ENCODE data around the gene ENOSF1. TPM values are rescaled to one million over a fixed set of nuclear protein-coding genes. Genes with fewer than 3 reads are reported as not detected.

ENOSF1 gene
- total RNA-seq, 3 donors from 2014 or later (not counting 1 experiment from before 2014, with no cell fraction given): 36.3 to 51.5 (median 39.8) TPM

DNA sequence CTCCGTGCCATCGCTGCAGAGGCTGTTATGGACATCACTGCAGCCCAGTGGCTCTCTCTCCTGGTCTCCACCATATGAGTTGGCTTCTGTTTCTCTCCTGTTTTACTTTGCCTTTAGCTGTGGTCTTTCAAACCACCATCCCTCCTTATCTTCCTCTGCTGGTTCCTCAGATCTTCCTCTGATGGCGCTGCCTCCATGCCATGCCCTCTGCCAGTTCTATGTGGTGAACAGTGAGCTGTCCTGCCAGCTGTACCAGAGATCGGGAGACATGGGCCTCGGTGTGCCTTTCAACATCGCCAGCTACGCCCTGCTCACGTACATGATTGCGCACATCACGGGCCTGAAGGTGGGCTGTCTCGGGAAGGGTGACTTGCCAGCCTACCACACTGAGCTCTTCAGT lies 41.9 kb downstream of the ENOSF1 start:
- no peaks in the 10 kb centered on the region for H3K9me3 ChIP-seq (ENCODE audit: control insufficient read depth, insufficient read depth, low read length)
- H3K9me3 Mint-ChIP-seq: peaks cover 4 to 5% of the 10 kb centered on the region in 2 donors
- ATAC-seq (no peak), DNase-seq (no peak)
- H3K27ac Mint-ChIP-seq: peak overlapping the region; percentile 19 to 66
- H3K4me3 ChIP-seq (ENCODE audit: low read length): no peak overlapping the region
- intact Hi-C loops (cut with micrococcal nuclease): no loop called here
- no peaks in the 10 kb centered on the region for H3K27me3 ChIP-seq (ENCODE audit: control insufficient read depth, insufficient read depth, low read length)
- no peak overlapping the region for H3K4me3 Mint-ChIP-seq
- H3K36me3 Mint-ChIP-seq: peaks cover 13% of the 10 kb centered on the region
- H3K36me3 ChIP-seq (ENCODE audit: control insufficient read depth, insufficient read depth, low read length): peaks cover 24% of the 10 kb centered on the region
- H3K27me3 Mint-ChIP-seq (ENCODE audit: low read depth in 2 of 2): no peaks in the 10 kb centered on the region
- TF ChIP-seq, protein P1, sequence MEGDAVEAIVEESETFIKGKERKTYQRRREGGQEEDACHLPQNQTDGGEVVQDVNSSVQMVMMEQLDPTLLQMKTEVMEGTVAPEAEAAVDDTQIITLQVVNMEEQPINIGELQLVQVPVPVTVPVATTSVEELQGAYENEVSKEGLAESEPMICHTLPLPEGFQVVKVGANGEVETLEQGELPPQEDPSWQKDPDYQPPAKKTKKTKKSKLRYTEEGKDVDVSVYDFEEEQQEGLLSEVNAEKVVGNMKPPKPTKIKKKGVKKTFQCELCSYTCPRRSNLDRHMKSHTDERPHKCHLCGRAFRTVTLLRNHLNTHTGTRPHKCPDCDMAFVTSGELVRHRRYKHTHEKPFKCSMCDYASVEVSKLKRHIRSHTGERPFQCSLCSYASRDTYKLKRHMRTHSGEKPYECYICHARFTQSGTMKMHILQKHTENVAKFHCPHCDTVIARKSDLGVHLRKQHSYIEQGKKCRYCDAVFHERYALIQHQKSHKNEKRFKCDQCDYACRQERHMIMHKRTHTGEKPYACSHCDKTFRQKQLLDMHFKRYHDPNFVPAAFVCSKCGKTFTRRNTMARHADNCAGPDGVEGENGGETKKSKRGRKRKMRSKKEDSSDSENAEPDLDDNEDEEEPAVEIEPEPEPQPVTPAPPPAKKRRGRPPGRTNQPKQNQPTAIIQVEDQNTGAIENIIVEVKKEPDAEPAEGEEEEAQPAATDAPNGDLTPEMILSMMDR (IDR thresholded peaks at IDR 0.05): no peak
- H3K4me1 ChIP-seq (ENCODE audit: control insufficient read depth, insufficient read depth, low read length): no peaks in the 10 kb centered on the region
- H3K4me1 Mint-ChIP-seq: no peaks in the 10 kb centered on the region
- no peak overlapping the region for H3K27ac ChIP-seq (ENCODE audit: low read length)
- WGBS (ENCODE audit: insufficient coverage): 92% methylated on average over 11 of the region's 11 CpGs

DNA sequence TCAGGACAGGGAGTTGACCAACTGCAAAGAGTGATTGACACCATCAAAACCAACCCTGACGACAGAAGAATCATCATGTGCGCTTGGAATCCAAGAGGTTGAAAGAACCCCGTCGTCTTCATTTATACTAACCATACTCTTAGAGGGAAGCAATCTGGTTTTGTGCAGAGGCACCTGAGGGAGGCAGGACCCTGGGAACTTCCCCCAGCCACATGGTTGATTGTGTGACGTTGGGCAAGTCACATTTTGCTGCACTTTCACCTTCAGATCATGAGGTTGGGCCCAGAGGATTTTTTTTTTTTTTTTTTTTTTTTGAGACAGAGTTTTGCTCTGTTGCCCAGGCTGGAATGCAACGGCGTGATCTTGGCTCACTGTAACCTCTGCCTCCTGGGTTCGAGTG lies 43.4 kb downstream of the ENOSF1 start:
- H3K9me3 Mint-ChIP-seq: peaks cover 4 to 5% of the 10 kb centered on the region in 2 donors
- peaks cover 21% of the 10 kb centered on the region for H3K36me3 ChIP-seq (ENCODE audit: control insufficient read depth, insufficient read depth, low read length)
- intact Hi-C loops (cut with micrococcal nuclease): no loop called here
- H3K4me3 Mint-ChIP-seq: no peak overlapping the region
- 90% methylated on average over 8 of the region's 8 CpGs for WGBS (ENCODE audit: insufficient coverage)
- no peaks in the 10 kb centered on the region for H3K4me1 Mint-ChIP-seq
- ATAC-seq (no peak), DNase-seq (no peak)
- H3K4me1 ChIP-seq (ENCODE audit: control insufficient read depth, insufficient read depth, low read length): no peaks in the 10 kb centered on the region
- H3K4me3 ChIP-seq (ENCODE audit: low read length): no peak overlapping the region
- H3K27ac Mint-ChIP-seq: no peak overlapping the region
- no peaks in the 10 kb centered on the region for H3K27me3 Mint-ChIP-seq (ENCODE audit: low read depth in 2 of 2)
- no peak overlapping the region for H3K27ac ChIP-seq (ENCODE audit: low read length)
- TF ChIP-seq, protein P1 (IDR thresholded peaks at IDR 0.05): no peak
- no peaks in the 10 kb centered on the region for H3K27me3 ChIP-seq (ENCODE audit: control insufficient read depth, insufficient read depth, low read length)
- no peaks in the 10 kb centered on the region for H3K9me3 ChIP-seq (ENCODE audit: control insufficient read depth, insufficient read depth, low read length)
- peaks cover 13% of the 10 kb centered on the region for H3K36me3 Mint-ChIP-seq

DNA sequence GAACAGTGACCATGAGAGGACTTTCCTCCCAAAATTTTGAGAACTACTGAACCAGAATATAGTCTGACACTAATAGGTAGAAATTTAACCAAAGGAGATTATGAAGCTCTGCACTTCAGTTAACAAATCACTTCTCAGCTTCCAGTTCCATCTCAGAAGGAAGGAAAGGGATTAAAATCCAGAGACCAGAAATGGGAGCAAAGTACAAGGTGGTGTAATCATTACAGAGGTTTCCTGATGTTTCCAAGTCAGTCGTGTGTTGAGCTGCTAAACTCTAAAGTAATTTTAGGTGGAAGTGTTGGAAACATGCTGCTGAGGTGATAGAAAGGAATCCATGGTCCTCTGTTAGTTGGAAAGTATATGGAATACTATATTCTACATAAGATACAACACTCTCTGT lies 44.2 kb downstream of the ENOSF1 start:
- H3K9me3 Mint-ChIP-seq: peaks cover 4 to 5% of the 10 kb centered on the region in 2 donors
- intact Hi-C loops (cut with micrococcal nuclease): no loop called here
- H3K4me1 Mint-ChIP-seq: no peaks in the 10 kb centered on the region
- H3K4me3 Mint-ChIP-seq: no peak overlapping the region
- Histone ChIP-seq H3K36me3 (ENCODE audit: control insufficient read depth, insufficient read depth, low read length) (peaks cover 16% of the 10 kb centered on the region), H3K27ac (ENCODE audit: low read length) (no peak overlapping the region), H3K9me3 (ENCODE audit: control insufficient read depth, insufficient read depth, low read length) (no peaks in the 10 kb centered on the region), H3K27me3 (ENCODE audit: control insufficient read depth, insufficient read depth, low read length) (no peaks in the 10 kb centered on the region), H3K4me1 (ENCODE audit: control insufficient read depth, insufficient read depth, low read length) (no peaks in the 10 kb centered on the region), H3K4me3 (ENCODE audit: low read length) (no peak overlapping the region)
- DNase-seq: no peak
- H3K27ac Mint-ChIP-seq: peak overlapping the region; percentile 16 to 56
- peaks cover 13% of the 10 kb centered on the region for H3K36me3 Mint-ChIP-seq
- TF ChIP-seq, protein P1 (IDR thresholded peaks at IDR 0.05): no peak
- H3K27me3 Mint-ChIP-seq (ENCODE audit: low read depth in 2 of 2): no peaks in the 10 kb centered on the region
- no peak for ATAC-seq
- WGBS (ENCODE audit: insufficient coverage): 88% methylated on average over 1 of the region's 1 CpG

DNA sequence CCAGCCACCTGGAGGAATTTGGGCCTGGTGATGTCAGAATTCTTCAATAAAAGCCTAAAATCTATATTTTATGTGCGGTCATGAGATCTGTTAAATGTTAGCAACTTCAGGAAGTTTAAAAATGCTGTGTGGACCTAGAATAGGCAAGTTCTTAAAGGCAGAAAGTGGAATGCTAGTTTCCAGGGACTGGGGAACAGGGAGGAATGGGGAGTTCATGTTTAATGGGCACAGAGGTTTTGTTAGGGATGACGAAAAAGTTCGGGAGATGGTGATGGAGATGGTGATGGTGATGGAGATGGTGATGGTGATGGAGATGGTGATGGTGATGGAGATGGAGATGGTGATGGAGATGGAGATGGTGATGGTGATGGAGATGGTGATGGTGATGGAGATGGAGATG lies 45.8 kb downstream of the ENOSF1 start:
- Histone ChIP-seq H3K4me1 (ENCODE audit: control insufficient read depth, insufficient read depth, low read length) (no peaks in the 10 kb centered on the region), H3K9me3 (ENCODE audit: control insufficient read depth, insufficient read depth, low read length) (no peaks in the 10 kb centered on the region), H3K27ac (ENCODE audit: low read length) (no peak overlapping the region), H3K27me3 (ENCODE audit: control insufficient read depth, insufficient read depth, low read length) (no peaks in the 10 kb centered on the region), H3K4me3 (ENCODE audit: low read length) (no peak overlapping the region), H3K36me3 (ENCODE audit: control insufficient read depth, insufficient read depth, low read length) (peaks cover 7% of the 10 kb centered on the region)
- Mint-ChIP-seq H3K36me3 (peaks cover 6% of the 10 kb centered on the region), H3K27ac (peak overlapping the region in 1 of 2 donors; percentile 40), H3K27me3 (ENCODE audit: low read depth in 2 of 2) (no peaks in the 10 kb centered on the region), H3K4me1 (no peaks in the 10 kb centered on the region), H3K9me3 (peaks cover 5 to 6% of the 10 kb centered on the region in 2 donors), H3K4me3 (no peak overlapping the region)
- 94% methylated on average over 3 of the region's 3 CpGs for WGBS (ENCODE audit: insufficient coverage)
- DNase-seq (no peak), ATAC-seq (no peak)
- intact Hi-C loops (cut with micrococcal nuclease): no loop called here
- TF ChIP-seq, protein P1 (IDR thresholded peaks at IDR 0.05): no peak

All from natural killer cell (primary cell).